Vagina (tissue), 2 donors: ENCODE results near the gene DOCK2. TPM values are rescaled to one million over a fixed set of nuclear protein-coding genes. Genes with fewer than 3 reads are reported as not detected.

Experiments
- DNase-seq, 2 donors: peaks; one replicate each; pipeline ENCODE4 v3.0.0-alpha.2; 2017; ENCODE audit errors: extremely low spot score in 2 of 2
- H3K27ac ChIP-seq: fragments of 200-600 bp; sonication (generic); one replicate; pipeline ENCODE4 v1.5.1; 2019
- H3K27me3 ChIP-seq: fragments of 200-600 bp; sonication (generic); one replicate; pipeline ENCODE4 v1.5.1; 2019
- H3K36me3 ChIP-seq, 2 donors: fragments of 200-600 bp; sonication (generic); one replicate each; pipeline ENCODE4 v1.5.1; 2017 to 2019
- H3K4me1 ChIP-seq: fragments of 200-600 bp; sonication (generic); one replicate; pipeline ENCODE4 v1.5.1; 2019
- H3K4me3 ChIP-seq, 2 donors: fragments of 200-600 bp; sonication (generic); 1 replicate in 1 of 2; 2 replicates in 1 of 2; pipeline ENCODE4 v1.5.1; 2016 to 2019
- H3K9me3 ChIP-seq: fragments of 200-600 bp; sonication (generic); one replicate; pipeline ENCODE4 v1.5.1; 2019
- CTCF ChIP-seq, 3 experiments: fragments of 450-650 bp in 2 of 3; fragments of 200-600 bp in 1 of 3; sonication (generic) in 1 of 3; IDR thresholded peaks; one replicate each; pipeline ENCODE4 v1.5.1; 2017 to 2019; ENCODE audit warnings: antibody characterized with exemption in 3 of 3, mild to moderate bottlenecking in 2 of 3, moderate library complexity in 2 of 3
- POLR2A ChIP-seq, 2 donors: fragments of 450-650 bp; IDR thresholded peaks; one replicate each; pipeline ENCODE4 v1.6.1; 2017; ENCODE audit warnings: antibody characterized with exemption in 2 of 2, mild to moderate bottlenecking in 2 of 2, moderate library complexity in 2 of 2
- POLR2AphosphoS5 ChIP-seq, 2 donors: sonication (generic); formaldehyde crosslinking; IDR thresholded peaks; one replicate each; pipeline ENCODE4 v1.9.0; 2017; ENCODE audit warnings: antibody characterized with exemption in 2 of 2, mild to moderate bottlenecking in 2 of 2, low read depth in 1 of 2; ENCODE audit not compliant: insufficient read depth in 1 of 2
- intact Hi-C: fragments of 100-400 bp; cut with DNase I; formaldehyde crosslinking; loops from one replicate; pipeline ENCODE4 v1.15.1; 2023
- total RNA-seq: library from RNA; depleted of rRNA; stranded (reverse); fragments of >200 nt; gene quantifications from one replicate; pipeline ENCODE4 v1.2.3, GENCODE V29; 2016

The DOCK2 gene
- total RNA-seq, 1 donor from 2014 or later, result 18.2 TPM

- H3K4me1 ChIP-seq, result no peaks in the 10 kb centered on the region
- no peak for DNase-seq
- H3K27ac ChIP-seq, result no peak overlapping the region
- H3K36me3 ChIP-seq, result no peaks in the 10 kb centered on the region
- H3K27me3 ChIP-seq, result no peaks in the 10 kb centered on the region
- no peaks in the 10 kb centered on the region for H3K9me3 ChIP-seq
- intact Hi-C loops, result no loop called here
- no peak overlapping the region for H3K4me3 ChIP-seq
- TF ChIP-seq POLR2AphosphoS5 (IDR thresholded peaks at IDR 0.05; ENCODE audit: insufficient read depth in 1 of 2, low read depth in 1 of 2), result no peak
- TF ChIP-seq POLR2A (IDR thresholded peaks at IDR 0.05), result no peak
- TF ChIP-seq CTCF (IDR thresholded peaks at IDR 0.05), result no peak
Measured at GRCh38 chr5:169836835-169837536, 199.9 kb downstream of the DOCK2 start.

GRCh38 chr5:169837686-169838085 lies 200.6 kb downstream of the DOCK2 start:
- no peak for DNase-seq
- TF ChIP-seq POLR2A (IDR thresholded peaks at IDR 0.05) (no peak), POLR2AphosphoS5 (IDR thresholded peaks at IDR 0.05; ENCODE audit: insufficient read depth in 1 of 2, low read depth in 1 of 2) (no peak), CTCF (IDR thresholded peaks at IDR 0.05) (no peak)
- no peaks in the 10 kb centered on the region for H3K27me3 ChIP-seq
- no peaks in the 10 kb centered on the region for H3K36me3 ChIP-seq
- H3K4me3 ChIP-seq, result no peak overlapping the region
- H3K9me3 ChIP-seq, result no peaks in the 10 kb centered on the region
- H3K4me1 ChIP-seq, result no peaks in the 10 kb centered on the region
- intact Hi-C loops, result no loop called here
- no peak overlapping the region for H3K27ac ChIP-seq

GRCh38 chr5:169838688-169839087 lies 201.6 kb downstream of the DOCK2 start:
- Histone ChIP-seq H3K27me3 (no peaks in the 10 kb centered on the region), H3K36me3 (no peaks in the 10 kb centered on the region), H3K9me3 (no peaks in the 10 kb centered on the region), H3K4me3 (no peak overlapping the region), H3K4me1 (no peaks in the 10 kb centered on the region), H3K27ac (no peak overlapping the region)
- DNase-seq, result no peak
- intact Hi-C loops, result no loop called here
- TF ChIP-seq POLR2AphosphoS5 (IDR thresholded peaks at IDR 0.05; ENCODE audit: insufficient read depth in 1 of 2, low read depth in 1 of 2) (no peak), CTCF (IDR thresholded peaks at IDR 0.05) (no peak), POLR2A (IDR thresholded peaks at IDR 0.05) (no peak)

- TF ChIP-seq CTCF (IDR thresholded peaks at IDR 0.05) (no peak), POLR2A (IDR thresholded peaks at IDR 0.05) (no peak), POLR2AphosphoS5 (IDR thresholded peaks at IDR 0.05; ENCODE audit: insufficient read depth in 1 of 2, low read depth in 1 of 2) (no peak)
- Histone ChIP-seq H3K27me3 (no peaks in the 10 kb centered on the region), H3K36me3 (no peaks in the 10 kb centered on the region), H3K4me3 (no peak overlapping the region), H3K27ac (no peak overlapping the region), H3K9me3 (no peaks in the 10 kb centered on the region), H3K4me1 (no peaks in the 10 kb centered on the region)
- intact Hi-C loops, result no loop called here
- DNase-seq, result no peak
Measured at GRCh38 chr5:169840405-169840804, 203.3 kb downstream of the DOCK2 start.

GRCh38 chr5:169842699-169843098 lies 205.6 kb downstream of the DOCK2 start:
- no peak overlapping the region for H3K4me3 ChIP-seq
- DNase-seq, result no peak
- no peak overlapping the region for H3K27ac ChIP-seq
- no peak for TF ChIP-seq POLR2A (IDR thresholded peaks at IDR 0.05)
- TF ChIP-seq POLR2AphosphoS5 (IDR thresholded peaks at IDR 0.05; ENCODE audit: insufficient read depth in 1 of 2, low read depth in 1 of 2), result no peak
- TF ChIP-seq CTCF (IDR thresholded peaks at IDR 0.05), result no peak
- intact Hi-C loops, result no loop called here
- H3K36me3 ChIP-seq, result no peaks in the 10 kb centered on the region
- no peaks in the 10 kb centered on the region for H3K4me1 ChIP-seq
- H3K27me3 ChIP-seq, result no peaks in the 10 kb centered on the region
- H3K9me3 ChIP-seq, result no peaks in the 10 kb centered on the region
